ENCODE results near the gene MSTO1. TPM values are rescaled to one million over a fixed set of nuclear protein-coding genes. Genes with fewer than 3 reads are reported as not detected.
"Not testable (repeated sequence)": the region's sequence is repeated elsewhere in the genome, so short reads cannot be mapped to it uniquely, and the experiment has no call there.

MSTO1 gene
- total RNA-seq = 10 to 100 TPM; 16.8 to 50.9 (median 18.4) TPM

GRCh38 chr1:155609515-155610256, at the start of gene MSTO1:
Gene MSTO1, plus strand, starts transcription at chr1:155610218. Its CDS starts 31 bp downstream, at chr1:155610249.
- TF ChIP-seq CTCF (IDR thresholded peaks at IDR 0.05) = no peak
- ATAC-seq (ENCODE audit: low FRiP score) (peak; percentile 98), DNase-seq (ENCODE audit: low spot score) (peak; percentile 96)

- peak; percentile 54 for ATAC-seq (ENCODE audit: low FRiP score)
- DNase-seq (ENCODE audit: low spot score) = peak; percentile 24
Observed at GRCh38 chr1:155561779-155562580, 48.0 kb upstream of the MSTO1 start.

- TF ChIP-seq CTCF (IDR thresholded peaks at IDR 0.05) = no peak
- peak; percentile 69 for DNase-seq (ENCODE audit: low spot score)
- peak; percentile 93 for ATAC-seq (ENCODE audit: low FRiP score)
Observed at GRCh38 chr1:155562581-155563376, 47.2 kb upstream of the MSTO1 start, which contains the start of gene ASH1L. Gene ASH1L, minus strand, starts transcription at chr1:155562803. Its CDS starts 41,284 bp downstream, at chr1:155521519.

- not testable (repeated sequence) for ATAC-seq (ENCODE audit: low FRiP score); DNase-seq (ENCODE audit: low spot score)
Observed at GRCh38 chr1:155563377-155564022, 46.5 kb upstream of the MSTO1 start.

- DNase-seq (ENCODE audit: low spot score) = no peak
- ATAC-seq (ENCODE audit: low FRiP score) = peak; percentile 89
- TF ChIP-seq CTCF (IDR thresholded peaks at IDR 0.05) = no peak
Observed at GRCh38 chr1:155569988-155570592, 39.9 kb upstream of the MSTO1 start.

- DNase-seq (ENCODE audit: low spot score) (no peak), ATAC-seq (ENCODE audit: low FRiP score) (peak; percentile 20)
- TF ChIP-seq CTCF (IDR thresholded peaks at IDR 0.05) = no peak
Observed at GRCh38 chr1:155570593-155570990, 39.4 kb upstream of the MSTO1 start.

GRCh38 chr1:155574077-155574476, 35.9 kb upstream of the MSTO1 start:
- no peak for ATAC-seq (ENCODE audit: low FRiP score)
- no peak for TF ChIP-seq CTCF (IDR thresholded peaks at IDR 0.05)

GRCh38 chr1:155575608-155576007, 34.4 kb upstream of the MSTO1 start:
- not testable (repeated sequence) for ATAC-seq (ENCODE audit: low FRiP score); DNase-seq (ENCODE audit: low spot score)

More at GRCh38 chr1:155574077-155574476, 35.9 kb upstream of the MSTO1 start:
- DNase-seq (ENCODE audit: low spot score) = no peak

GRCh38 chr1:155583846-155584245, 26.2 kb upstream of the MSTO1 start:
- ATAC-seq (ENCODE audit: low FRiP score); DNase-seq (ENCODE audit: low spot score): not testable (repeated sequence)

GRCh38 chr1:155589282-155589681, 20.7 kb upstream of the MSTO1 start:
- DNase-seq (ENCODE audit: low spot score); ATAC-seq (ENCODE audit: low FRiP score): not testable (repeated sequence)
